Neural cell (in vitro differentiated cells): ENCODE data around the gene AADACL2. TPM values are rescaled to one million over a fixed set of nuclear protein-coding genes. Genes with fewer than 3 reads are reported as not detected.

ENCODE experiments used
- H2AFZ ChIP-seq: fragments of 200-600, 300-800 bp; sonication (generic), shearing (Covaris generic); 2 replicates; pipeline ENCODE4 v1.6.0; 2014; ENCODE audit warnings: low read depth, mild to moderate bottlenecking, antibody characterized with exemption, low read length, moderate library complexity
- H3F3A ChIP-seq: fragments of 200-600 bp; shearing (Covaris generic); 2 replicates; pipeline ENCODE4 v1.6.1; 2016; ENCODE audit warnings: mild to moderate bottlenecking, moderate library complexity, mixed read lengths, antibody characterized with exemption, low read length; ENCODE audit not compliant: insufficient read depth, poor library complexity, severe bottlenecking
- H3K27ac ChIP-seq: fragments of 200-600, 300-800 bp; sonication (generic), shearing (Covaris generic); 2 replicates; pipeline ENCODE4 v1.5.1; 2014; ENCODE audit warnings: mild to moderate bottlenecking, low read length, moderate library complexity
- H3K27me3 ChIP-seq: fragments of 300-800, 200-600 bp; sonication (generic), shearing (Covaris generic); 2 replicates; pipeline ENCODE4 v1.6.0; 2014; ENCODE audit warnings: mild to moderate bottlenecking, low read depth, low read length, moderate library complexity; ENCODE audit not compliant: insufficient read depth
- H3K36me3 ChIP-seq: fragments of 300-800, 200-600 bp; sonication (generic), shearing (Covaris generic); 2 replicates; pipeline ENCODE4 v1.5.1; 2014; ENCODE audit warnings: mild to moderate bottlenecking, antibody characterized with exemption, low read length, moderate library complexity; ENCODE audit not compliant: insufficient read depth
- H3K4me2 ChIP-seq: fragments of 300-800, 200-600 bp; sonication (generic), shearing (Covaris generic); 2 replicates; pipeline ENCODE4 v1.6.0; 2014; ENCODE audit warnings: mild to moderate bottlenecking, low read length
- H3K4me3 ChIP-seq: fragments of 300-800, 200-600 bp; sonication (generic), shearing (Covaris generic); 2 replicates; pipeline ENCODE4 v1.5.1; 2014; ENCODE audit warnings: mild to moderate bottlenecking, low read length, moderate library complexity
- H3K79me2 ChIP-seq: fragments of 200-600 bp; shearing (Covaris generic); replicated peaks from 2 replicates; pipeline ENCODE4 v1.6.0; 2014; ENCODE audit warnings: mild to moderate bottlenecking, low read length, moderate library complexity; ENCODE audit not compliant: insufficient read depth
- H3K9ac ChIP-seq: fragments of 300-800, 200-600 bp; sonication (generic), shearing (Covaris generic); 2 replicates; pipeline ENCODE4 v1.6.1; 2016; ENCODE audit warnings: mild to moderate bottlenecking, low read length, mixed read lengths
- H3K9me2 ChIP-seq: fragments of 200-600 bp; shearing (Covaris generic); 2 replicates; pipeline ENCODE4 v1.6.1; 2016; ENCODE audit warnings: mild to moderate bottlenecking, low read length, mixed read lengths; ENCODE audit not compliant: insufficient read depth
- H3K9me3 ChIP-seq: fragments of 200-600, 300-800 bp; sonication (generic), shearing (Covaris generic); 2 replicates; pipeline ENCODE4 v1.6.1; 2016; ENCODE audit warnings: mild to moderate bottlenecking, mixed run types, low read length, moderate library complexity, mixed read lengths
- H4K20me1 ChIP-seq: fragments of 200-600 bp; shearing (Covaris generic); 2 replicates; pipeline ENCODE4 v1.6.1; 2016; ENCODE audit warnings: mild to moderate bottlenecking, mixed run types; ENCODE audit not compliant: insufficient read depth
- EP300 ChIP-seq: fragments of 450-650 bp; conservative IDR thresholded peaks from 2 replicates; pipeline ENCODE4 v1.6.1; 2014; ENCODE audit warnings: antibody characterized with exemption, mild to moderate bottlenecking, moderate library complexity; ENCODE audit not compliant: poor library complexity, severe bottlenecking
- EZH2 ChIP-seq: fragments of 200-600, 300-800 bp; shearing (Covaris generic), sonication (generic); IDR thresholded peaks from 2 replicates; pipeline ENCODE4 v1.6.1; 2014; ENCODE audit warnings: antibody characterized with exemption, low read length, borderline replicate concordance, mild to moderate bottlenecking; ENCODE audit not compliant: insufficient read depth, poor library complexity, severe bottlenecking
- MXI1 ChIP-seq: fragments of 450-650 bp; conservative IDR thresholded peaks from 2 replicates; pipeline ENCODE4 v1.6.1; 2014; ENCODE audit warnings: antibody characterized with exemption, mild to moderate bottlenecking; ENCODE audit not compliant: poor library complexity, severe bottlenecking
- POLR2AphosphoS5 ChIP-seq: IDR thresholded peaks from 2 replicates; pipeline ENCODE4 v1.6.1; 2012
- RAD21 ChIP-seq: fragments of 450-650 bp; conservative IDR thresholded peaks from 2 replicates; pipeline ENCODE4 v1.6.1; 2014; ENCODE audit warnings: antibody characterized with exemption, mild to moderate bottlenecking, moderate library complexity
- SMC3 ChIP-seq: fragments of 450-650 bp; conservative IDR thresholded peaks from 2 replicates; pipeline ENCODE4 v1.6.1; 2014; ENCODE audit warnings: antibody characterized with exemption, mild to moderate bottlenecking, moderate library complexity; ENCODE audit not compliant: poor library complexity
- TAF1 ChIP-seq: IDR thresholded peaks from 2 replicates; pipeline ENCODE4 v1.6.1; 2012; ENCODE audit warnings: low read depth
- polyA plus RNA-seq: library from polyadenylated mRNA; depleted of rRNA; stranded (reverse); fragments of >200 nt; gene quantifications from 2 replicates; pipeline ENCODE4 v1.2.3, GENCODE V29; 2014
- TF ChIP-seq, protein P1 (sequence below): IDR thresholded peaks from 2 replicates; pipeline ENCODE4 v1.6.1; 2012; ENCODE audit warnings: borderline replicate concordance
- TF ChIP-seq, protein P2 (sequence below): fragments of 450-650 bp; IDR thresholded peaks from 2 replicates; pipeline ENCODE4 v1.5.1; 2014; ENCODE audit warnings: antibody characterized with exemption, mild to moderate bottlenecking, moderate library complexity; ENCODE audit not compliant: poor library complexity, severe bottlenecking

AADACL2 gene
- polyA plus RNA-seq, 1 donor from 2014 or later: not detected

DNA sequence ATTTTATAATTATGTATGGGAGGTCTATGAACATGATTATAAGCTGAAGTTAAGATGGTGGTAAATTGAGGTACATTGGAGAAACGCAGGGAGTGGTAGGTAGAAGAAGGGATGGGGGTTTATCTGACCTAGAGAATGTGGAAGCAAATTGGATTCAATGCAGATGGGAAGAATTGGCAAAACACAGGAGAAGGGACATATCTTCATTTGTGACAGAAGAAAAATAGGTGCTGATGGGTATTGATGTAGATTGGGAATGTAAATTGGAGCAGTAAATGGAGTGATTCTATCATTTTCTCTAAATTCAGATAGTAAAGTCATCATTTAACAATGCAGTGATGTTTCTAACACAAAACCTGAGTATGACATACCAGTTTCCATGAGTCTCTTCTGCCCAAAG, 40.5 kb downstream of the AADACL2 start:
- Histone ChIP-seq H3K9ac (no peak overlapping the region), H3K9me2 (no peaks in the 10 kb centered on the region), H3K27ac (no peak overlapping the region), H3K4me3 (no peak overlapping the region), H3K4me2 (no peak overlapping the region), H3K36me3 (no peaks in the 10 kb centered on the region), H2AFZ (no peak overlapping the region), H4K20me1 (no peaks in the 10 kb centered on the region), H3F3A (no peaks in the 10 kb centered on the region), H3K9me3 (no peaks in the 10 kb centered on the region), H3K79me2 (no peaks in the 10 kb centered on the region), H3K27me3 (no peaks in the 10 kb centered on the region)
- TF ChIP-seq EP300 (no peak), SMC3 (no peak), POLR2AphosphoS5 (no peak), TAF1 (no peak), MXI1 (no peak), EZH2 (no peak), RAD21 (no peak)
- TF ChIP-seq, protein P1, sequence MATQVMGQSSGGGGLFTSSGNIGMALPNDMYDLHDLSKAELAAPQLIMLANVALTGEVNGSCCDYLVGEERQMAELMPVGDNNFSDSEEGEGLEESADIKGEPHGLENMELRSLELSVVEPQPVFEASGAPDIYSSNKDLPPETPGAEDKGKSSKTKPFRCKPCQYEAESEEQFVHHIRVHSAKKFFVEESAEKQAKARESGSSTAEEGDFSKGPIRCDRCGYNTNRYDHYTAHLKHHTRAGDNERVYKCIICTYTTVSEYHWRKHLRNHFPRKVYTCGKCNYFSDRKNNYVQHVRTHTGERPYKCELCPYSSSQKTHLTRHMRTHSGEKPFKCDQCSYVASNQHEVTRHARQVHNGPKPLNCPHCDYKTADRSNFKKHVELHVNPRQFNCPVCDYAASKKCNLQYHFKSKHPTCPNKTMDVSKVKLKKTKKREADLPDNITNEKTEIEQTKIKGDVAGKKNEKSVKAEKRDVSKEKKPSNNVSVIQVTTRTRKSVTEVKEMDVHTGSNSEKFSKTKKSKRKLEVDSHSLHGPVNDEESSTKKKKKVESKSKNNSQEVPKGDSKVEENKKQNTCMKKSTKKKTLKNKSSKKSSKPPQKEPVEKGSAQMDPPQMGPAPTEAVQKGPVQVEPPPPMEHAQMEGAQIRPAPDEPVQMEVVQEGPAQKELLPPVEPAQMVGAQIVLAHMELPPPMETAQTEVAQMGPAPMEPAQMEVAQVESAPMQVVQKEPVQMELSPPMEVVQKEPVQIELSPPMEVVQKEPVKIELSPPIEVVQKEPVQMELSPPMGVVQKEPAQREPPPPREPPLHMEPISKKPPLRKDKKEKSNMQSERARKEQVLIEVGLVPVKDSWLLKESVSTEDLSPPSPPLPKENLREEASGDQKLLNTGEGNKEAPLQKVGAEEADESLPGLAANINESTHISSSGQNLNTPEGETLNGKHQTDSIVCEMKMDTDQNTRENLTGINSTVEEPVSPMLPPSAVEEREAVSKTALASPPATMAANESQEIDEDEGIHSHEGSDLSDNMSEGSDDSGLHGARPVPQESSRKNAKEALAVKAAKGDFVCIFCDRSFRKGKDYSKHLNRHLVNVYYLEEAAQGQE: no peak
- TF ChIP-seq, protein P2, sequence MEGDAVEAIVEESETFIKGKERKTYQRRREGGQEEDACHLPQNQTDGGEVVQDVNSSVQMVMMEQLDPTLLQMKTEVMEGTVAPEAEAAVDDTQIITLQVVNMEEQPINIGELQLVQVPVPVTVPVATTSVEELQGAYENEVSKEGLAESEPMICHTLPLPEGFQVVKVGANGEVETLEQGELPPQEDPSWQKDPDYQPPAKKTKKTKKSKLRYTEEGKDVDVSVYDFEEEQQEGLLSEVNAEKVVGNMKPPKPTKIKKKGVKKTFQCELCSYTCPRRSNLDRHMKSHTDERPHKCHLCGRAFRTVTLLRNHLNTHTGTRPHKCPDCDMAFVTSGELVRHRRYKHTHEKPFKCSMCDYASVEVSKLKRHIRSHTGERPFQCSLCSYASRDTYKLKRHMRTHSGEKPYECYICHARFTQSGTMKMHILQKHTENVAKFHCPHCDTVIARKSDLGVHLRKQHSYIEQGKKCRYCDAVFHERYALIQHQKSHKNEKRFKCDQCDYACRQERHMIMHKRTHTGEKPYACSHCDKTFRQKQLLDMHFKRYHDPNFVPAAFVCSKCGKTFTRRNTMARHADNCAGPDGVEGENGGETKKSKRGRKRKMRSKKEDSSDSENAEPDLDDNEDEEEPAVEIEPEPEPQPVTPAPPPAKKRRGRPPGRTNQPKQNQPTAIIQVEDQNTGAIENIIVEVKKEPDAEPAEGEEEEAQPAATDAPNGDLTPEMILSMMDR: no peak

DNA sequence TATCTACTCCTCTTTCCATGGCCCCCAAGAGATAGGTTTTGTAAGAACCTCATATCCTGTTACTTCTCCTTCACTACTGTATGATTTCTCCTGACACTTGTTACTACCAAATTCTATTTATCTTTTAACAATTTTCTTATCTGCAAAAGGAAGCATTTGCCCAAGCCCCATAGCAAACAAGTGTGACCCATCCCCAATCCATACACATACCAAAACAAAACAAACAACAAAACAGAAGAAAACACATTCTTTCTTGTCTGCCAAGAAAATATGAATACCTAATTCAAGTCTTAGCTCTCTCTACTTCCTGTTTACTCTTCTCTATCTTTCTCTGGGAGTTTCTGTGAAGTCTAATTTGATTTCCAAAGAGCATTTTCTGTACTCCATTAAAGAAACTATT, 41.2 kb downstream of the AADACL2 start:
- H3K79me2 ChIP-seq: no peaks in the 10 kb centered on the region
- H3F3A ChIP-seq: no peaks in the 10 kb centered on the region
- H3K9me3 ChIP-seq: no peaks in the 10 kb centered on the region
- H4K20me1 ChIP-seq: no peaks in the 10 kb centered on the region
- H3K9me2 ChIP-seq: no peaks in the 10 kb centered on the region
- H3K9ac ChIP-seq: no peak overlapping the region
- no peaks in the 10 kb centered on the region for H3K27me3 ChIP-seq
- H2AFZ ChIP-seq: no peak overlapping the region
- TF ChIP-seq EP300 (no peak), RAD21 (no peak), SMC3 (no peak), MXI1 (no peak), EZH2 (no peak), TAF1 (no peak), POLR2AphosphoS5 (no peak)
- TF ChIP-seq, protein P1: no peak
- TF ChIP-seq, protein P2: no peak
- no peaks in the 10 kb centered on the region for H3K36me3 ChIP-seq
- no peak overlapping the region for H3K4me2 ChIP-seq
- no peak overlapping the region for H3K27ac ChIP-seq
- H3K4me3 ChIP-seq: no peak overlapping the region
